ENCODE data around the gene ACBD4.

The ACBD4 gene

DNA sequence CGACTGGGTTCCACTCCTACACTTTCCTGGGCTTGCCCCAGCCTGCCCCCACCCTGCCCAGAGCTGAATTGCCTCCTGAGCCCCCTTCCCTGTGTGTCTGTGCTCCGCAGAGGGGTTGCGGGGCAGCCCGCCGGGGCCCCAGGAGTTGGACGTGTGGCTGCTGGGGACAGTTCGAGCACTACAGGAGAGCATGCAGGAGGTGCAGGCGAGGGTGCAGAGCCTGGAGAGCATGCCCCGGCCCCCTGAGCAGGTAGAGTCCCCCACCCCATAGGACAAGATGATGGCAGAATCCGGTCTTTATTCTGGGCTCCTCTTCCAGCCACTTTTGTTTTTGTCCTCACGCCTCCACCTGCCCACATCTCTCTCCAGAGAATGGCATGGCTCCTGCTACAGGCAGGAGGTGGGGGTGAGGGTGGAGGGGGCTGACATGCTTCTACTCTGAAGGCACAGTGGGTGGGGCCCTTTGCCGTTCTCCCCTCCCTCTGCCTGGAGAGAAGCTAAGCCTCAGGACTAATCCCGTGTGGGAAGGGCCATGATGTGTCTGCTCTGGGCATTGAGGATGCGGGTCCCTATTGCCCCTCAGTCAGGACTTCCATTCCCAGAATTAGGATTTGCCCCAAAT lies 3.5 kb downstream of the ACBD4 start:
- DNase-seq: no peak

GRCh38 chr17:45139533-45139920 lies 4.0 kb downstream of the ACBD4 start:
- no peak for DNase-seq

- DNase-seq: no peak
Observed at GRCh38 chr17:45143094-45143670, 7.7 kb downstream of the ACBD4 start.

- no peak for DNase-seq
Observed at GRCh38 chr17:45143767-45144198, 8.3 kb downstream of the ACBD4 start.

GRCh38 chr17:45144199-45145034 lies 8.9 kb downstream of the ACBD4 start:
- no peak for DNase-seq

GRCh38 chr17:45145035-45145389 lies 9.5 kb downstream of the ACBD4 start:
- no peak for DNase-seq

DNA sequence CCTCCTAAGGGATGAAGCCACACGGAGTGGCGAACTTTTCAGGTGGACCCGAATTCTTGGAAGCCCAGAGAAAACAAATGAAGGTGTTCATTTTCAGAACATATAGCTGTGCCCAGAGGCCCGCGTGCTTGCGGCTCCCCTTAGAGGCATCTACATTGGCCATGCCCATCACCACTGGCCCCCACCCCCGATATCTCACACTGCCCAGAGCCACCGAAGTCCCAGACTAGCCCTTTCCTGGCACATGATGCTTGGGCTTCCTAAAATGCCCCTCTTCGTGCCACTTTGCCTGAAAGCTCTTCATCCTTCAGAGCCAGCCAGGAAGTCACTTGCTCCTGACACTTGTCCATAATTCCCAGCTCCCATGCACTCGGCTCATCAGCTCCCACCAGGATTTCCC lies 10.7 kb downstream of the ACBD4 start:
- no peak for DNase-seq

- no peak for DNase-seq
Observed at GRCh38 chr17:45146592-45146889, 11.1 kb downstream of the ACBD4 start.

DNA sequence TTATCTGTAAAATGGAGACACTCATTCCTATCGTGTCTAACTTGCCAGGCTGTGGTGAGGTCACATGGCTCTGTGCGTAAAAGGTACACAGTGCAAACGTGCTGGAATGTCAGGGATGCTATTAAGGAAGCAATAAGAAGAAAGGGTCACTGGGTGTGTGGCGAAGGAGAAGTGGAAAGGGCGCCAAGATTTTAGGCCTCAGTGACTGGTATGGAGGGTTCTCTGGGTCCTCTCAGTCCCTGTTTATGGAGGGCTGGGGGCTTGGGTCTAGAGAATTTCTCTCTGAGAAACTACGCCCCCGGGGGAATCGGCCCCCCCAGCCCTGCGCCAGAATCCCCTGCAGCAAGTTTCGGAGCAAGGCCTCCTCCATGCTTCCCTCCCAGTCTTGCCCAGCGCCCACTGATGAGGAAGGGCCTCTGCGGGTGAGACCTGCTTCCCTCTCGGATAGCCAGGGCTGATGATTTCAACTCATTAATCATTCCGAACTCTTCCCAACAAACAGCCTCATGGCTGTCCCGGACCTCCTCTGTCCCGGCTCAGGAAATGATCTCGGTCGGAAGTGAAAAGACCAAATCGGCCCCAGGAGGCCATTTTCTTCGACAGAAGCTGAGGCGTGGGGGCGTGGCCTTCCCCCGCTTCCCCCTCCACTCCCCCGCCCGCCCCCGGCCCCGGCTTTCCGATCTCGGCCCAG lies 11.5 kb downstream of the ACBD4 start:
- DNase-seq: peak; percentile 79

DNA sequence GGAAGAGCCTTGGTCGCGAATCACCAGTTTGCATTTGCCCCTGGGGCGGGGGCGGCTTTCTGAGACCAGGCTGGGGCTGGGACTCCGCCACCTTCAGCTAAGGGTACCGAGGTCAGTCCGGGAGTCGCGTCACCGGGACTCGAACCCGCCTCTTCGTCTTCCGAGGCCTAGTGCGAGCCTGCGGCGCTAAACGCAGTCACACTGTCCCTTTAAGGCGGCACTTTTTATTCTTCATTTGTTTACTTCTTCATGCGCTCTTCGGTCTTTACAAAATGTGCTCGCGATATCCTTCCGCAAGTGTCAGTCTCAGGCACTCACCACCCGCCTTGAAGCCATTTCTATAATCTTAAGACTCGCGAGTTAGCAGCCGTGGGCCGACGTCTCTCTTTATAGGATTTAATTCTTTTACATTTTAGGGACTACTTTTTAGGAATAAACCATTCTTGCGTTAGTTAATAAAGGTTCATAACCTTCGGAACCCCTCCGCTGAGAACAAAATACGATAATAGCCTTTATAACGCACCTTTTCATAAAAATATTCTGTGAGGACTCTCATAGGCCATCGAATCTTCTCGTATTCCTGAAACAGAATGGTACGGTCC lies 12.2 kb downstream of the ACBD4 start:
- DNase-seq: peak; percentile 88

- DNase-seq: peak; percentile 99
Observed at GRCh38 chr17:45148183-45149036, 12.9 kb downstream of the ACBD4 start, which contains the start of gene HEXIM1. Gene HEXIM1, plus strand, starts transcription at chr17:45148475. Its CDS starts 716 bp downstream, at chr17:45149191.

DNA sequence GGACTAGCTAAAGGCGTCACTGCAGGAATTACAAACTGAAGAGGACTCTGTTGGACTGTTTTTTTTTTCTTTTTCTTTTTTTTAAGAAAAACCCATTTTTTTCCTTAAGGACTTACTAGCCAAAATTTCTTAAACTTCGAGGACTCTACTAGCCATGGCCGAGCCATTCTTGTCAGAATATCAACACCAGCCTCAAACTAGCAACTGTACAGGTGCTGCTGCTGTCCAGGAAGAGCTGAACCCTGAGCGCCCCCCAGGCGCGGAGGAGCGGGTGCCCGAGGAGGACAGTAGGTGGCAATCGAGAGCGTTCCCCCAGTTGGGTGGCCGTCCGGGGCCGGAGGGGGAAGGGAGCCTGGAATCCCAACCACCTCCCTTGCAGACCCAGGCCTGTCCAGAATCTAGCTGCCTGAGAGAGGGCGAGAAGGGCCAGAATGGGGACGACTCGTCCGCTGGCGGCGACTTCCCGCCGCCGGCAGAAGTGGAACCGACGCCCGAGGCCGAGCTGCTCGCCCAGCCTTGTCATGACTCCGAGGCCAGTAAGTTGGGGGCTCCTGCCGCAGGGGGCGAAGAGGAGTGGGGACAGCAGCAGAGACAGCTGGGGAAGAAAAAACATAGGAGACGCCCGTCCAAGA lies 13.7 kb downstream of the ACBD4 start:
- DNase-seq: peak; percentile 85

DNA sequence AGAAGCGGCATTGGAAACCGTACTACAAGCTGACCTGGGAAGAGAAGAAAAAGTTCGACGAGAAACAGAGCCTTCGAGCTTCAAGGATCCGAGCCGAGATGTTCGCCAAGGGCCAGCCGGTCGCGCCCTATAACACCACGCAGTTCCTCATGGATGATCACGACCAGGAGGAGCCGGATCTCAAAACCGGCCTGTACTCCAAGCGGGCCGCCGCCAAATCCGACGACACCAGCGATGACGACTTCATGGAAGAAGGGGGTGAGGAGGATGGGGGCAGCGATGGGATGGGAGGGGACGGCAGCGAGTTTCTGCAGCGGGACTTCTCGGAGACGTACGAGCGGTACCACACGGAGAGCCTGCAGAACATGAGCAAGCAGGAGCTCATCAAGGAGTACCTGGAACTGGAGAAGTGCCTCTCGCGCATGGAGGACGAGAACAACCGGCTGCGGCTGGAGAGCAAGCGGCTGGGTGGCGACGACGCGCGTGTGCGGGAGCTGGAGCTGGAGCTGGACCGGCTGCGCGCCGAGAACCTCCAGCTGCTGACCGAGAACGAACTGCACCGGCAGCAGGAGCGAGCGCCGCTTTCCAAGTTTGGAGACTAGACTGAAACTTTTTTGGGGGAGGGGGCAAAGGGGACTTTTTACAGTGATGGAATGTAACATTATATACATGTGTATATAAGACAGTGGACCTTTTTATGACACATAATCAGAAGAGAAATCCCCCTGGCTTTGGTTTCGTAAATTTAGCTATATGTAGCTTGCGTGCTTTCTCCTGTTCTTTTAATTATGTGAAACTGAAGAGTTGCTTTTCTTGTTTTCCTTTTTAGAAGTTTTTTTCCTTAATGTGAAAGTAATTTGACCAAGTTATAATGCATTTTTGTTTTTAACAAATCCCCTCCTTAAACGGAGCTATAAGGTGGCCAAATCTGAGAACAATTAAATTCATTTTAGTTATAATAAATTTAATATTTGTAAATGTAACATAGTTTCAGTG lies 14.5 kb downstream of the ACBD4 start:
- DNase-seq: peak; percentile 46

DNA sequence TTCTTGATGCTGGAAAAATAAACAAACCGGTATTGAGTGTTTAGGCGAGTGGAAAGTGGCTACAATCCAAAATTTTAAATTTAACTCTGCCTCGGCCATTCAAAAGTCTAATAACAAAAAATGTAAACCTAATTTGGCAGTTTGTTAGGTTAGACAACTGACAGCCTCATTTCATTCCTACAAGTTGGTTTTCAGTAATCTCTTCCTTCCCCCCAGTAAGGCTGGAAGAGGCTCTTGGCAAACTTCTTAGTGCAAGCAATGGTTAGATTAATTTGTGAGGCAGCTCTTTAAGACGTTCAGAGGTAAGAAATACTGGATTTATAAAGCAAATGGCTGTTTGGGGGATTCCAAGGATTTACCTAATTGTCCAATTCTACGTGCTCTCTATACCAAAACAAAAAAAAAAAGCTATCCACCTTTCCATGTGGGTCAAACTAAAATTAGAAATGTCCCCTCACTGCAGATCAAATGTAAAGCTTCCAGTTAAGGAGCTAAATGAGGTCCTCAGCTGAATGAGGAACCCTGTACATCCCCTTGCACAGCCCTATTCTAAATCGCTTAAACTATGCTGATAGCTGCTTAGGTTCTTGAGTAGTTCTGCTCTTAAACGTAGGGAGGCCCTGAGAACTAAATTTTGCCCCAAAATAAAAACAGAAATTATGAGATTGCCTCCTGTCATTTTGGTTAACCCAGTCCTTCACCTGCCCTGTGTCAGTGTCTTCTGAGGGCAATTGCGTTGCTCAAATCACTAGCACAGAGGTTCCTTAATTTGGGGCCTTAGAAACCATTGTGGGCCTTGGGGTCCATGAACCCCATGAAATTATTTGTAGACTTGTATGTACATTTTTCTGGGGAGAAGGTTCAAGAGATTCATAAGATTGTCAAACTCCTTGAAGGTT lies 15.7 kb downstream of the ACBD4 start:
- no peak for DNase-seq

DNA sequence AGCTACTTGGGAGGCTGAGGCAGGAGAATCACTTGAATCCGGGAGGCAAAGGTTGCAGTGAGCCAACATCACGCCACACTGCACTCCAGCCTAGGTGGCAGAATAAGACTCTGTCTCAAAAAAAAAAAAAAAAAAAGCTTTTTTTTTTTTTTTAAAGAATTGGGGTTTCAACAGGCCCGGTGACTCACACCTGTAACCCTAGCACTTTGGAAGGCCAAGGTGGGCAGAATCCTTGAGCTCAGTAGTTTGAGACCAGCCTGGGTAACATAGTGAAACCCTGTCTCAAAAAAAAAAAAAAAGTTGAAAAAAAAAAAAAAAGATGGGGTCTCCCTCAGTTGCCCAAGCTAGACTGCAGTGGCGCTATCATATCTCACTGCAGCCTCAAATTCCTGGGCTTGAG lies 19.5 kb downstream of the ACBD4 start:
- no peak for DNase-seq

GRCh38 chr17:45155483-45155882 lies 20.0 kb downstream of the ACBD4 start:
- no peak for DNase-seq

- DNase-seq: no peak
Observed at GRCh38 chr17:45156242-45156641, 20.8 kb downstream of the ACBD4 start.

GRCh38 chr17:45160447-45161287 lies 25.2 kb downstream of the ACBD4 start:
- peak; percentile 44 for DNase-seq

Measured in activated CD4-positive, alpha-beta T cell treated with anti-CD3 and anti-CD28 coated beads, Interleukin-2, amount 50 U/mL, for 16 hours (primary cell).